AG08396 (cell line): ENCODE data around the gene PAM.

Source experiments
- DNase-seq: peaks from one replicate; pipeline ENCODE4 v3.0.0; 2012; ENCODE audit warnings: low spot score, mixed read lengths

PAM gene

DNA sequence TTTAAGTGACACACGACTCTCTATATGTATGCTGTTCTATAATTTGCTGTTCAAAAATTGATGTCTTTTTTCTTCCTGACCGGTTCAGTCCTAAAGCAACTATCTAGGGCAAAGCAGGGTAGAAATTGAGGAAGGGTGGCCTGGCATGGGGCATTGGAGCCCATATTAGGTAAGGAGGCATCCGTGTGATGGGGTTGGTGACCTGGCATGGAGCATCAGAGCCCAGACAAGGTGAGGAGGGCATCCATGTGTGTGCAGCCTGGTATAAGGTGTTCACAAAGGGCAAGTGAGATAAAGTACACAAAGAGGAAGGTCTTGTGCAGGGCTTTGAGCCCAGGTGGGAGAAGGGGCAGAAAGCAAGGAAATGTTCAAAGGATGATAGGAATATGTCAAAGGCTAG is 104.9 kb downstream of the PAM start:
- no peak for DNase-seq

GRCh38 chr5:102863058-102863457 is 108.0 kb downstream of the PAM start:
- DNase-seq = no peak

- DNase-seq = no peak
Measured at GRCh38 chr5:102863764-102864560, 108.9 kb downstream of the PAM start.

DNA sequence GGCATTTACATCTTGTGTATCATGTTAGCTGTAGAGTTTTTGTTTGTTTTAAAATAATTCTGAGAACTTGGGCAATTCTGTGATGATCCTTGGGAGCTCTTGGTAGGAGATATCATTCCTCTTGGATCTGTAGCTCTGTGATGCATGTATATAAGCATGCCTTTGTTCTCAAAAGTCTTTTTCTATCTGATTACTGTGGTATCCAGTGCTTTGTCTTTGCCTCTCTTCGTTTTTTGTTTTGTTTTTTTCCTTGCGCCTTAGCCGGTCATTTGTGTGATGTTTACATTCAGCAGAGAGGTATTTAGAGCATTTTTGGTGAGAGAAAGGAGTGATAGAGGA is 110.0 kb downstream of the PAM start:
- DNase-seq = peak; percentile 5

DNA sequence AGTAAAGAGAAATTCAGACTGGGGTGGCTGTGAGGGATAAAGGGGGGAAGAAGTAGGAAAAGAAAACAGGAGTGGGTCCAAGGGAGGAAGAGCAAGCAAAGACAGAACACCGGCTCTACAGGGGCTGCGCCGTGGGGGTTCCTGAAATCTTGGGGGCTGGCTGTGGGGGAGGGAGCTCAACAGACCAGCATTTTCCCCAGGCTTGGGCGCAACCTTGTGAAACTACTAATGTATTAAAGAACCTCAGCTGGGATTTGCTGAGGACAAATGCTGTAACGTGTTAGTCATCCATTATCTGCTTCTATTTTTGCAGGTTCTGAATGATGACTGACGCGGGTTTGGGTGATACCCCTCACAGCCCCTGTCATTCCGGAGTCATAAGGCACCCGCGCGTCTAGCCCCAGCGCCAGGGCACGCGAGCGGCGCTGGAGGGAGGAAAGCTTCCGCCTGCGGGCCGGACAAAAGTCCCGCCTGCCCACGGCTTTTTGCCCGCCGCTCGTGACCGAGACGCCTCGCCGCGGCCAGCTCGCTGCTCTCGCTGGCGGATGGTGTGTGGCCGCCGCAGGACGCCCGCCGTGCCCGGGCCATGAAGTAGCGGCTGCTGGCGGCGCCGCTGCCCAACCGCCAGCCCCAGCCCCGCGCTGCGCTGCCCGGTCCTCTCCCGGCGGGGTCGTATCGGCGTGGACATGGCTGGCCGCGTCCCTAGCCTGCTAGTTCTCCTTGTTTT is 110.6 kb downstream of the PAM start:
- peak; percentile 76 for DNase-seq

DNA sequence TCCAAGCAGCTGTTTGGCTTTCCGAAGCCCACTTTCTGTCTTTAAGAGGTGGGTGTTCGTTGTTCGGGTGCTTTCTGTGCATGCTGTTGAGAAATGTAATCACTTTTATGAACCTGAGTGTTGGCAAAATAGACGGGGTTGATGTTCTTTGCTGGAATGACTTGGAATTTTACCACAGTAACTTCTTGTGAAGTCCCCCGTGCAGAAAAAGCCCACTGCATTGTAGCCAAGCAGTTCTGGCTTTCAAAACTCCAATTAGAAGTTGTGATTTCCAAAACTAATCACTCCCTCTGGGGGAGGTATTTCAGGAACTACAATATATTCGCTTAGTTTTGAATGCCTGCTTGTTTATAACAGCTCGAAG is 111.1 kb downstream of the PAM start:
- DNase-seq = no peak

- DNase-seq = peak; percentile 16
Measured at GRCh38 chr5:102867992-102868662, 113.0 kb downstream of the PAM start.

- DNase-seq = no peak
Measured at GRCh38 chr5:102869230-102869629, 114.1 kb downstream of the PAM start.

GRCh38 chr5:102873379-102873932 is 118.4 kb downstream of the PAM start:
- DNase-seq = no peak

DNA sequence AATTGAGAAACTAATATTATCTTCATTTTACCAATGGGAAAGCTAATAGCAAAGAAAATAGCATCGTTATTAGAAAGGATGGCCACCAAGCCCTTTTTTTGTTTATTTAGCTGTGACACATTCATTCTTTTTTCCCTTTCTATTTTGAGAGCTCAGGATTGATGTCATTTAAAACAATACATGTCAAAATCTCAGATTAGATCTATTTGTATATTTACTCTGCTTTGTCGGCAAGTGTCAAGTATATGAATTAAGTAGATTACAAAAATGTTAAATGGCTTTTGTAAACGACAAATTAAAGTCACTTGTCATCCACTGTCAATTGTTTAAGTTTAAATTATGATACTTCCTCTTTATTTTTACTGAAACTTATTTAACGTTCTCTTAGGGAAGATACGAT is 118.9 kb downstream of the PAM start:
- no peak for DNase-seq

DNA sequence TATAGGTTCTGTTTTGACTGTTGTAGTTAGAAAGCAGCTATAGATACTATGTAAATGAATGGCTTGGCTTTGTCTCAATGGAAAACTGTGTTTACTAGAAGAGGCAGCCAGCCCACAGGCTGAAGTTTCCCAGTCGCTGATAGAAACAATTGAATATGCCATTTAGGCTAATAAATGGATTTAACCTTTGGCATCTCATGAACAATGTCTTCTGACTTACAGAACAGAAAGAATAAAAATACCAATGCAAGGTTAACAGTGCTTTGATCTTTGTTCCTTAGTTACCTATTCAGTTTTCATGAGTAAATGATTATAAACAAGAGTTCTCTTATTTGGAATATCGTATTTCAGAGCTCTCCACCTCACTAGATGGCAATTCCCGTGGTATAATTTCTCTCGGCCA is 120.6 kb downstream of the PAM start:
- no peak for DNase-seq

DNA sequence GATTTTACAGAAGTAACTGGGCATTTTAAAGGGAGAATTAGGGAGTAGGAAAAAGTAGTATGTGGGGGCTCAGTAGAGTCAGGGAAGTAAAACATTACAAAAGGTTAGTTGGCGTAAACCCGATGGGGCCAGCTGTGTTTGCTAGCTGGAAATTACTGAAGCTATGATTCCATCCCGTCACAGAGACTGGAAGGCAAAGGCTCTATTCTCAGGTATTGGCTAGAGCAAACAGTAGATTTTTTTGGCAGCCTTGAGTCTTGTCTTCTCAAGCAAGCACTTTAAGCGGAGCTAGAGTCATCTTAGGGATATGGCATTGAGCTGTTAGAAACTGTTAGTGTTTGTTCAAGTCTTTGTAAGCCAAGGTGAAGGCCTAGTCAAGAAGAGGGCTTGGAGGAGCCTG is 121.5 kb downstream of the PAM start:
- DNase-seq = no peak

DNA sequence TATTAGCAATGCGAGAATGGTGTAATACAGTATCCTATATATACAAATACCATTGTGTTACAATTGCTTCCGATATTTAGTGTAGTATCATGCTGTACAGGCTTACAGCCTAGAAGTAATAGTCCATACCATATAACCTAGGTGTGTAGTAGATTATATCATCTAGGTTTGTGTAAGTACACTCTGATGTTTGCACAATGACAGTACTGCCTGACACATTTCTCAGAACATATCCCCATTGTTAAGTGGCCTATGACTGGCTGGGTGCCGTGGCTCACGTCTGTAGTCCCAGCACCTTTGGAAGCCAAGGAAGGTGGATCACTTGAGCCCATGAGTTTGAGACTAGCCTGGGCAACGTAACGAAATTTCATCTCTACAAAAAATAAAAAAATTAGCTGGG is 124.6 kb downstream of the PAM start:
- no peak for DNase-seq

- DNase-seq = no peak
Measured at GRCh38 chr5:102886586-102886985, 131.5 kb downstream of the PAM start.

DNA sequence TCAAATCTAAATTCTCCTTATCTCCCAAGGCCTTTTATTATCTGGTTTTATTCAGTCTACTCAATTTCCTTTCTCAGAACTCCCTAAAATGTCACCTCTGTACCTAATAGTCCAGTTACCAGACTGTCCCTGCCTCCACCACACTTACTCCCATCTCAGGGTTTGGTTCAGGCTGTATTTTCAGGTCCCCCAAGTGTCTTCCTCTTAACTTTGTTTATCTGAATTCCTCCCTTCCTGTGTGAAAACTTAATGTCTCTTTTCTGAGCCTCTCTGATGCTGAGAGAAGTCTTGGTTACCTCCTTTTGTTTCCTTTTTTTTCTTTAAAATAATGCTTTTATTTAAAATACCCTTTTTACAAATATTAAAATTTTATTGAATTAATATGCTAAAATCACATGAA is 133.4 kb downstream of the PAM start:
- no peak for DNase-seq

DNA sequence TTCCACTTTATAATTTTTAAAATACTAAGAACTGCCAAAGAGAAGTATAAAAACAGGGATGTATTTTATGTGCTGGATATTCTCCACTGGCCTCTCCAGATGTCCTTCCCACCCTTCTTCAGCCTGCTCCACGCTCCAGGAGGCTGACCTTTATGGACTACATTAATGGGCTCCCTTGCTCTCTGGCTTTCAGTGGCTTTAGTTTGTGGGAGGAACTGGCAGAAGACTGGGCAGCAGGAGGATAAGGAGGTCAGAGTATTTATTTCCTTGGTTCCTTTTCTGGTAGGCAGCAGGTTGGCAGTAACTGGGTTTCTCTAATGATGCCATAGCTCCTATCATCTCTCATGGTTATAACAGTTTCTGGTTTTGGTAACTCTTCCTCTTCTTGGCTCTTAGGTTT is 133.9 kb downstream of the PAM start:
- no peak for DNase-seq

GRCh38 chr5:102890133-102890532 is 135.0 kb downstream of the PAM start:
- DNase-seq = no peak

GRCh38 chr5:102891175-102891574 is 136.1 kb downstream of the PAM start:
- no peak for DNase-seq

- no peak for DNase-seq
Measured at GRCh38 chr5:102893942-102894341, 138.8 kb downstream of the PAM start.

DNA sequence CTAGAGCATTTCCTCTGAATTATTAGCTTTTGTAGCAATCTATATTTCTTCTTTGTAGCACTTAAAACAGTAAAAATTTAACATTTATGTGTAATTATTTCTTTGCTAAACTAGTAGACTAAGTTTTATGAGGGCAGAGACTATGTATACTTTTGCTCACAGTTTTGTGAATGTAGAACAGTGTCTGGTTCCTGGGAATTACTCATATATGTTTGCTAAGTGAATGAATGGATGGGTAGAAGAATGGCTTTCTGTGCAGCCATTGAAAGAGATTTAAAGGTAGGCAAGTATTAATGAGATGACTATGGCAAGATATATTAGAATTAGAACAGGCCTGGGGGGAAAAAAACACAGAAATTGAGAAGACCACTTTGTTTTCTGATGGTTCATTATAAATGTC is 140.1 kb downstream of the PAM start:
- DNase-seq = no peak

GRCh38 chr5:102895976-102896375 is 140.9 kb downstream of the PAM start:
- no peak for DNase-seq

DNA sequence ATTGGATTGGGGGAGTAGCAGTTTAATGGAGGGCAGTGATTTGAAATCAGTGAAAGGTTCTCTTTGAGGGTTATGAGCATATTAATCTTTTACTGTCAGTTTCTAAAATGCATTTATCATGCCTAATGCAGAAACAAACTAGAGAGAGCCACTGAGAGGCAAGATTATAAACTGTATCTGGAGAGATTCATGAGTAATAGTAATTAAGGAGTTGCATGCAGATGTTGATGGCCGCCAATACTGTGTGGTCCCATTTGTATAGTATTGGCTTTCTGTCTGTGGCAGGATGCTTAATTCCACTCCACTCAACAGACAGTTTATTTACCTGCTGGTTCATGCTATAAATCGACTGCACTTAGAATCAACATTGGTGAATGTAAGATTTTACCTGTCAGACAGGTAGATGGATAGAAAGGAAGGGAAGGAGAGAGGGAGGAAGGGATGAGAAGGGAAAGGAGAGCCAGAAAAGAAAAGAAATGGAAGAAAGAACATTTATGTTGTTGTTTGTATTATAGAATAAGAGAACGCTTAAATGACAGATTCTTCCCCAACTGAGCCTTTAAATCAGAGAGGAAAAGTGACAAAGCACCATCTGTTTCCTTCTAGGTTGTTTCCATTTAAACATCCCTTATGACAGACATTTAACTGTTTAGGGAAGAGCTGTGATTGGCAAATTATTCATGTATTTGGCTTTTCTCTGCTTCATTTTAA is 146.5 kb downstream of the PAM start:
- DNase-seq = no peak

DNA sequence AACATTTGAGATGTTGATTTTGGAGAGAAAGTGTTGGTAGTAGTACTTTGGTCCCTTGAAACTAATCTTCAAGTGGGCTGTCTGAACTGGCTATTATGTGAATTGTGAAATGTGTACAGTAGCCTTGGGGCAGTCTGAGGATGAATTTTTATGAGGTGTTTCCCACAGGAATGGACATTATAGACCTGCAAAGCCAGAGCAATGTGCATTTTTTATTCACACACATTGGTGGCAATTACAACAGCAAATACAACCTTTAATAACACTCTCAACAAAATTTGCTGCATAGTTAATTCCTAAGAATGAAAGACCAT is 147.0 kb downstream of the PAM start:
- no peak for DNase-seq
